ENCODE data around the gene SCART1. TPM values are rescaled to one million over a fixed set of nuclear protein-coding genes. Genes with fewer than 3 reads are reported as not detected.

The SCART1 gene
- total RNA-seq, 6 experiments from 2014 or later: 0.59 to 1.3 (median 1.0) TPM

DNA sequence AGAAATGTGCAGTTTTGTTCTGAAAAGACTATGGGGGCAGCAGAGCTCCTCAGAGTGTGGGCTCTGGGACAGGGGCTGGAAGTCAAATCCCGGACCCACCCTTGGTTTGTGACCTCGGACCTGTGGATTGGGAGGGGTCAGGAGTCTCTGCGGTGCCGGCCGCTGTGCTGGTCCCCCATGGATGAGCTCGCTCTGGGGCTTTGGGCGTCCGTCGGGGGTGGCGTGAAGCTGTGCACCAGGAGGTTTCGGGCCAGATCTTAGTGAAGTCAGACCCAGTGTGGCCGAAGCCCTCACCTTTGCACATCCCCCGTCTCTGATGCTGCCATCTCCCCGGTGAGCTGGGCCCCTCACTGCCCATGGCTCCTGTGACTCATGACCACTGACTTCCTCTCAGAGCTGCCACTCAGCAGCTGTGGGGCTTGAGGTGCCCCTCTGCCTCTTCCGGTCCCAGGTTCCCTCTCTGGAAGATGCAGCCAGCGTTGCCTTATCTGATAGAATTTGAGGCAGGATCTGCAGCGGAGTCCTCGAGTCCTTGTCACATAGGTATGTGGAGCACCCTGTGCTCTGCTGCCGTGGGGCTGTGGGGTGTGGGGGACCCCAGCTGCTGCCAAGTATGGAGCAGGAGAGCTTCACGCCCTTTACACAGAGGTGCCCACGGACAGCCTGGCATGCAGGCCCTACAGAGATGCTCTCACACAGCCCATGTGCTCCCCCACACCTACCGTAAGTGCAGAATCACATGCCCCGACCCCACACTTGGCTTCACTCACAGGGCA, 11.4 kb upstream of the SCART1 start:
- no peak overlapping the region for H3K4me3 Mint-ChIP-seq
- peaks cover 23% of the 10 kb centered on the region for H3K36me3 Mint-ChIP-seq (ENCODE audit: low read depth)
- no peaks in the 10 kb centered on the region; the same call in 1 of the 2 replicates for H3K4me1 Mint-ChIP-seq (ENCODE audit: low read depth)
- H3K27me3 Mint-ChIP-seq (ENCODE audit: insufficient read depth): peaks cover 6% of the 10 kb centered on the region; the same call in 1 of the 2 replicates
- no peak for DNase-seq
- H3K9me3 Mint-ChIP-seq: peaks cover 27% of the 10 kb centered on the region
- H3K27ac Mint-ChIP-seq: no peak overlapping the region
- TF ChIP-seq, protein P1, sequence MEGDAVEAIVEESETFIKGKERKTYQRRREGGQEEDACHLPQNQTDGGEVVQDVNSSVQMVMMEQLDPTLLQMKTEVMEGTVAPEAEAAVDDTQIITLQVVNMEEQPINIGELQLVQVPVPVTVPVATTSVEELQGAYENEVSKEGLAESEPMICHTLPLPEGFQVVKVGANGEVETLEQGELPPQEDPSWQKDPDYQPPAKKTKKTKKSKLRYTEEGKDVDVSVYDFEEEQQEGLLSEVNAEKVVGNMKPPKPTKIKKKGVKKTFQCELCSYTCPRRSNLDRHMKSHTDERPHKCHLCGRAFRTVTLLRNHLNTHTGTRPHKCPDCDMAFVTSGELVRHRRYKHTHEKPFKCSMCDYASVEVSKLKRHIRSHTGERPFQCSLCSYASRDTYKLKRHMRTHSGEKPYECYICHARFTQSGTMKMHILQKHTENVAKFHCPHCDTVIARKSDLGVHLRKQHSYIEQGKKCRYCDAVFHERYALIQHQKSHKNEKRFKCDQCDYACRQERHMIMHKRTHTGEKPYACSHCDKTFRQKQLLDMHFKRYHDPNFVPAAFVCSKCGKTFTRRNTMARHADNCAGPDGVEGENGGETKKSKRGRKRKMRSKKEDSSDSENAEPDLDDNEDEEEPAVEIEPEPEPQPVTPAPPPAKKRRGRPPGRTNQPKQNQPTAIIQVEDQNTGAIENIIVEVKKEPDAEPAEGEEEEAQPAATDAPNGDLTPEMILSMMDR (IDR thresholded peaks at IDR 0.05): no peak

GRCh38 chr10:133442967-133443924, 10.5 kb upstream of the SCART1 start:
- peaks cover 31% of the 10 kb centered on the region for H3K36me3 Mint-ChIP-seq (ENCODE audit: low read depth)
- no peak overlapping the region for H3K27ac Mint-ChIP-seq
- peaks cover 36% of the 10 kb centered on the region for H3K9me3 Mint-ChIP-seq
- H3K4me1 Mint-ChIP-seq (ENCODE audit: low read depth): no peaks in the 10 kb centered on the region; the same call in 1 of the 2 replicates
- H3K4me3 Mint-ChIP-seq: no peak overlapping the region
- DNase-seq: no peak
- H3K27me3 Mint-ChIP-seq (ENCODE audit: insufficient read depth): peaks cover 6% of the 10 kb centered on the region; the same call in 1 of the 2 replicates
- TF ChIP-seq, protein P1 (IDR thresholded peaks at IDR 0.05): no peak

DNA sequence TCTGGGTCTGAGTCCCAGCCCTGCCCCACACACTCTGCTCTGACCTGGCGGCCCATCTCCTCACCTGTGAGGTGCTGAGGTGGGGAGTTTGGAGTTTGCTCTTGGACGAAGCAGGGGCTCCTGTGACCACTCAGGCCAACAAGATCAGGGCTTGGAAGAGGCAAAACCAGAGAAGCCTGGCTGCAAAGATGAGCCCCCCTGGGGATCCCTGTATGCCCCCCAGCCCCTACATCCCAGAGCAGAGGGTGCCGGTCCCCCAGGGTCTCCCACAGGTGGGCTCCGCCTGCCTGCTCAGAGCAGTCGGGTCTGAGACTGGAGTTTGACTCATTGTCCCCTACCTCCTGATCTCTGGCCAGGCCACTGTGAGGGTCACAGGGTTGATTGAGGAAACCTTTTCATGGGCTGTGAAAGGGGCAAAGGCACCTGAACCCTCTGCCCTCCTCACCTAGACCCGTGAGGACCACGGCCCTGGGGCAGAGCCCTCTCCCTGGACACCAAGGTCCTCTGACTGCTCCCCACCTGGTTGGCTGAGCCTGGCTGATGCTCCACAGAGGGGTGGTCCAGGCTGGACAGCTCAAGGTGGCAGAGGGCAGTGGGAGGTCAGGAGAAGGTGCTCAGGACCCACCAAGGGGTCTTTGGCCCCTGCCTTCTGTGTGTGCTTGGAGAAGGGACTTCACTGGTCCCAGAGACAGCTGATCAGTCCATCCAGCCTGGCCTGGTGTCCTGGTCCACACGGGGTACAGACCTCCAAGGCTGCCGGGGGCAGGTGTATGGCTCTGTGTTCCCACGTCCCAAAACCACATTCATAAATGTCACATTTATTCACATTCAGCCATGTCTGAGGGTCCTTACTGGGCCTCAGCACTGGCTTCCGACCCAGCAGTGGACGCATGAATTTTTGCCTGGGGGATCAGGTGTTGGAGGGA, 9.1 kb upstream of the SCART1 start:
- DNase-seq: no peak
- Mint-ChIP-seq H3K27me3 (ENCODE audit: insufficient read depth) (peaks cover 6% of the 10 kb centered on the region; the same call in 1 of the 2 replicates), H3K4me3 (no peak overlapping the region), H3K4me1 (ENCODE audit: low read depth) (no peaks in the 10 kb centered on the region), H3K27ac (no peak overlapping the region), H3K36me3 (ENCODE audit: low read depth) (peaks cover 43% of the 10 kb centered on the region), H3K9me3 (peaks cover 48% of the 10 kb centered on the region)
- TF ChIP-seq, protein P1 (IDR thresholded peaks at IDR 0.05): no peak

GRCh38 chr10:133445268-133445732, 8.4 kb upstream of the SCART1 start:
- H3K27ac Mint-ChIP-seq: no peak overlapping the region
- no peaks in the 10 kb centered on the region for H3K4me1 Mint-ChIP-seq (ENCODE audit: low read depth)
- H3K4me3 Mint-ChIP-seq: no peak overlapping the region
- peaks cover 6% of the 10 kb centered on the region; the same call in 1 of the 2 replicates for H3K27me3 Mint-ChIP-seq (ENCODE audit: insufficient read depth)
- H3K9me3 Mint-ChIP-seq: peaks cover 48% of the 10 kb centered on the region
- H3K36me3 Mint-ChIP-seq (ENCODE audit: low read depth): peaks cover 43% of the 10 kb centered on the region
- TF ChIP-seq, protein P1 (IDR thresholded peaks at IDR 0.05): no peak
- no peak for DNase-seq

Data from HFFc6 (cell line).